NT2/D1 (cell line): ENCODE measurements around the gene RAD23B.

ENCODE experiments used
- DNase-seq: peaks from one replicate; pipeline ENCODE4 v3.0.0-alpha.2; 2011; ENCODE audit warnings: low read depth, low spot score
- H3K27me3 ChIP-seq: 2 replicates; pipeline ENCODE4 v1.6.0; 2011; ENCODE audit warnings: mild to moderate bottlenecking; ENCODE audit not compliant: insufficient read length, insufficient read depth
- H3K36me3 ChIP-seq: 2 replicates; pipeline ENCODE4 v1.6.1; 2011; ENCODE audit warnings: mild to moderate bottlenecking, low read length, mixed read lengths; ENCODE audit not compliant: insufficient read depth, insufficient read length
- H3K4me1 ChIP-seq: 2 replicates; pipeline ENCODE4 v1.5.1; 2011; ENCODE audit not compliant: insufficient read depth, insufficient read length
- H3K4me3 ChIP-seq: 2 replicates; pipeline ENCODE4 v1.5.1; 2011; ENCODE audit warnings: low read depth; ENCODE audit not compliant: insufficient read length
- H3K9ac ChIP-seq: 2 replicates; pipeline ENCODE4 v1.6.0; 2011; ENCODE audit warnings: low read depth; ENCODE audit not compliant: insufficient read length
- H3K9me3 ChIP-seq: 2 replicates; pipeline ENCODE4 v1.5.1; 2011; ENCODE audit warnings: mild to moderate bottlenecking, low read length; ENCODE audit not compliant: insufficient read depth
- SUZ12 ChIP-seq: IDR thresholded peaks from 2 replicates; pipeline ENCODE4 v1.6.1; 2011; ENCODE audit not compliant: insufficient read length, insufficient read depth; ENCODE audit errors: extremely low read depth
- YY1 ChIP-seq: IDR thresholded peaks from 2 replicates; pipeline ENCODE4 v1.6.1; 2011; ENCODE audit not compliant: insufficient read length, insufficient read depth
- ZNF274 ChIP-seq: IDR thresholded peaks from 2 replicates; pipeline ENCODE4 v1.6.1; 2011; ENCODE audit warnings: mild to moderate bottlenecking, low read depth, low read length

Gene RAD23B

DNA sequence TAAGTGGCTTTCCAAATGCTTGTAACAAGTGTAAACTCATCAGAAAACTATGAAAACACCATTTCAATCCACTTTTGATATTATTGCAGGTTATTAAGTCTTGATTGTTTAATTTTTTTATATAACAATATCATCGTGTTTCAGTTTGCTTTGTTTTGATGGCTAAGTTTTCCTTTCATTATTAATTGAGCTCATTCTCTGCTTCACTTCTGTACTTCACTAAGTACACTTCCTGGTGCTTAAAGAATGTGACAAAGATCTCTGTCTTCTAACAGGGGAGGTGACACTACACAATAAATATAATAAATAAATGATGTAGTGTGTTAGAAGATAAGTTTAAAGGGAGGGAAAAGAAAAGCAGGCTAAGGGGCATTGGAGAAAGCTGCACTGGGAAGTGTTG is 13.0 kb upstream of the RAD23B start:
- DNase-seq: no peak
- Histone ChIP-seq H3K9me3 (peaks cover 8% of the 10 kb centered on the region), H3K4me3 (no peak overlapping the region), H3K27me3 (no peaks in the 10 kb centered on the region), H3K4me1 (no peaks in the 10 kb centered on the region), H3K36me3 (no peaks in the 10 kb centered on the region), H3K9ac (no peak overlapping the region)
- no peak for TF ChIP-seq SUZ12
- TF ChIP-seq ZNF274: no peak
- no peak for TF ChIP-seq YY1

GRCh38 chr9:107270580-107270979 is 12.5 kb upstream of the RAD23B start:
- TF ChIP-seq YY1: no peak
- no peak for TF ChIP-seq ZNF274
- no peak for TF ChIP-seq SUZ12
- DNase-seq: no peak
- H3K4me1 ChIP-seq: no peaks in the 10 kb centered on the region
- peaks cover 3% of the 10 kb centered on the region for H3K9me3 ChIP-seq
- H3K36me3 ChIP-seq: no peaks in the 10 kb centered on the region
- no peak overlapping the region for H3K9ac ChIP-seq
- no peaks in the 10 kb centered on the region for H3K27me3 ChIP-seq
- no peak overlapping the region for H3K4me3 ChIP-seq

DNA sequence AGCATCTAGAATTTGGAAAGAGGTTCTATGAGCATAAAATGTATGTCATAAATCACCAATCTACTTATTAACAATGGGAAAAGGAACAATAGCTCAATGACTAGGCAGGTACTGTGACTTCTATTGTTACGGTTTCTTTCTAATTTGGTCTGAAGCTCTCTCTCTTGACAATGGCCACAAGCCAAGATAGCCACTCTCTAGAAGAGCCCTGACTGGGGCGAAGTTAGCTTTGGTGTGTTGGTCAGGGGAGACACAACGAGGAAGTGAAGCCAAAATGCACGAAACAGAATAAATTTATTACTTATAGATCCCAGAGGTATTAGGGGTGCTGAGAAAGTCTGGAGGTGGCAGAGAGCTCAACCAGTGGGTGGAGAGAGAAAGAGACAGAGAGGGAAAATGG is 9.4 kb upstream of the RAD23B start:
- Histone ChIP-seq H3K4me3 (no peak overlapping the region), H3K36me3 (no peaks in the 10 kb centered on the region), H3K4me1 (no peaks in the 10 kb centered on the region), H3K9me3 (no peaks in the 10 kb centered on the region), H3K27me3 (no peaks in the 10 kb centered on the region), H3K9ac (no peak overlapping the region)
- DNase-seq: no peak
- TF ChIP-seq SUZ12: no peak
- TF ChIP-seq ZNF274: no peak
- TF ChIP-seq YY1: no peak

DNA sequence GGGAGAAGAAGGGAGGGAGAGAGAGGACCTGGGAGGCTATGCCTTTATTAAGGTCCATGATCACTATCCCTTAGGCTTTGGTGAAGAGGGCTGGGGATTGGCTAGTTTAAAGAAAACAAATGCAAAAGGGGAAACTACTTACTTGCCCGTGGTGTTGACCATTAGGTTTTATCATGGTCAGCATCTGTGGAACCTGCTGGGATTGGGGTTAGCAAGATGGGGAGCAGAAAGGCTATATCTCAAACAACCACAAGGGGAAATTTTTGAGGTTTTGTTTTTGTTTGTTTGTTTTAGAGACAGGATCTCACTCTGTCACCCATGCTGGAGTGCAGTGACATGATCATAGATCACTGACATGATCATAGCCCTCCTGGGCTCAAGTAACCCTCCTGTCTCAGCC is 9.0 kb upstream of the RAD23B start:
- no peak for DNase-seq
- TF ChIP-seq YY1 (no peak), SUZ12 (no peak), ZNF274 (no peak)
- Histone ChIP-seq H3K27me3 (no peaks in the 10 kb centered on the region), H3K9ac (no peak overlapping the region), H3K4me1 (no peaks in the 10 kb centered on the region), H3K36me3 (no peaks in the 10 kb centered on the region), H3K4me3 (no peak overlapping the region), H3K9me3 (no peaks in the 10 kb centered on the region)

GRCh38 chr9:107274953-107275422 is 8.1 kb upstream of the RAD23B start:
- Histone ChIP-seq H3K4me1 (no peaks in the 10 kb centered on the region), H3K36me3 (no peaks in the 10 kb centered on the region), H3K9ac (no peak overlapping the region), H3K4me3 (no peak overlapping the region), H3K27me3 (no peaks in the 10 kb centered on the region), H3K9me3 (no peaks in the 10 kb centered on the region)
- TF ChIP-seq SUZ12: no peak
- TF ChIP-seq ZNF274: no peak
- TF ChIP-seq YY1: no peak
- DNase-seq: no peak

DNA sequence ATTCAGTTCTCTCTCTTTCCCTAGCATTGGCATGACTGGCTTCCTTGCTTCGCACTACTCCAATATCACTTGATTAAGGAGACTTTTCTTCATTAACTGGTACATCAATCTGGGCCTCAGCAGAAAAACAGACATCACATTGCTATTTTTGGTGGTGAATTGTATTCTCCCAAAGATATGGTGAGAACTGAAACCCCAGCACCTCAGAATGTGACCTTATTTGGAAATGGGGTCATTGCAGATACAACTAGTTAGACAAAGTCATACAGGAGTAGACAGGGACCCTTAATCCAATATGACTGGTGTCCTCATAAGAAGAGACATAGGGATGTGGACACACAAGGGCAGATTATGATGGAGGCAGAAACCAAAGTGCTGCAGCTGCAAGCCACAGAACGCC is 7.5 kb upstream of the RAD23B start:
- DNase-seq: no peak
- Histone ChIP-seq H3K36me3 (no peaks in the 10 kb centered on the region), H3K9me3 (no peaks in the 10 kb centered on the region), H3K4me1 (no peaks in the 10 kb centered on the region), H3K27me3 (no peaks in the 10 kb centered on the region), H3K4me3 (no peak overlapping the region), H3K9ac (no peak overlapping the region)
- TF ChIP-seq ZNF274 (no peak), YY1 (no peak), SUZ12 (no peak)

GRCh38 chr9:107276966-107277710 is 5.9 kb upstream of the RAD23B start:
- Histone ChIP-seq H3K9me3 (no peaks in the 10 kb centered on the region), H3K9ac (no peak overlapping the region), H3K36me3 (no peaks in the 10 kb centered on the region), H3K4me3 (no peak overlapping the region), H3K27me3 (no peaks in the 10 kb centered on the region), H3K4me1 (peaks cover 1% of the 10 kb centered on the region)
- no peak for TF ChIP-seq ZNF274
- no peak for TF ChIP-seq YY1
- TF ChIP-seq SUZ12: no peak
- no peak for DNase-seq
